Measurements from ENCODE around the gene HOXC4.

DNA sequence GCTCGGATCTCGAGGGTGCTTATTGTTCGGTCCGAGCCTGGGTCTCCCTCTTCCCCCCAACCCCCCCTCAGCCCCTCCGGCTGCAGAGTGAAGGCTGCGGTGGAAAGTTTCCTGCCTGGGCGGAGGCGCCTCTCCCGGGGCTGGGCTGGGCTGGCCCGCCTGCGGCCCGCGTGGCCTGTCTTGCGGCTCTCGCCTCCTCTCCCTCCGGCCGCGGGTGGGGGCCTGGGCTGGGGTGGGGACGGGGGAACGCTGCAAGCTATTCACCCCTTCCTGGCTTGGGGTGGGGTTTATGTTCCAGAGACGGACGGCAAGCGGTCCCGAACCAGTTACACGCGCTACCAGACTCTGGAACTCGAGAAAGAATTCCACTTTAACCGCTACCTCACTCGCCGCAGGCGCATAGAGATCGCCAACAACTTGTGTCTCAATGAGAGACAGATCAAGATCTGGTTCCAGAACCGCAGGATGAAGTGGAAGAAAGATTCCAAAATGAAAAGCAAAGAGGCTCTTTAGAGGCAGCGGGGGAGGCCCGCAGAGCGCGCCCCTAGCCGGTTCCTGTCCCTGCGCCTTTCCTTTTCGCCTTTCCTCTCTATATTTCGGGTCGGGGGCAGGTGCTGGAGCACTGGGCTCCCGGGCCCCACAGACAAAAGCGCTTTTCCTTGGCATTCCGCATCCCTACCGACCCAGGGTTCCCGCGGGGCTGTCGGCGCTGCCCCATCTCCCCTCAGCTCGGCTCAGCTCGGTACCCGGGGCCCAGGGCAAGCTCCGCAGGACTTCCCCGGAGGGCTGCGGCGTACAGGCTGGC lies 19.5 kb upstream of the HOXC4 start:
- TF ChIP-seq, protein P1, sequence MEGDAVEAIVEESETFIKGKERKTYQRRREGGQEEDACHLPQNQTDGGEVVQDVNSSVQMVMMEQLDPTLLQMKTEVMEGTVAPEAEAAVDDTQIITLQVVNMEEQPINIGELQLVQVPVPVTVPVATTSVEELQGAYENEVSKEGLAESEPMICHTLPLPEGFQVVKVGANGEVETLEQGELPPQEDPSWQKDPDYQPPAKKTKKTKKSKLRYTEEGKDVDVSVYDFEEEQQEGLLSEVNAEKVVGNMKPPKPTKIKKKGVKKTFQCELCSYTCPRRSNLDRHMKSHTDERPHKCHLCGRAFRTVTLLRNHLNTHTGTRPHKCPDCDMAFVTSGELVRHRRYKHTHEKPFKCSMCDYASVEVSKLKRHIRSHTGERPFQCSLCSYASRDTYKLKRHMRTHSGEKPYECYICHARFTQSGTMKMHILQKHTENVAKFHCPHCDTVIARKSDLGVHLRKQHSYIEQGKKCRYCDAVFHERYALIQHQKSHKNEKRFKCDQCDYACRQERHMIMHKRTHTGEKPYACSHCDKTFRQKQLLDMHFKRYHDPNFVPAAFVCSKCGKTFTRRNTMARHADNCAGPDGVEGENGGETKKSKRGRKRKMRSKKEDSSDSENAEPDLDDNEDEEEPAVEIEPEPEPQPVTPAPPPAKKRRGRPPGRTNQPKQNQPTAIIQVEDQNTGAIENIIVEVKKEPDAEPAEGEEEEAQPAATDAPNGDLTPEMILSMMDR (IDR thresholded peaks at IDR 0.05): no peak
- TF ChIP-seq POLR2A (IDR thresholded peaks at IDR 0.05): no peak
